Left lung (tissue), 10 donors: Measurements from ENCODE around the gene OSBPL2. TPM values are rescaled to one million over a fixed set of nuclear protein-coding genes. Genes with fewer than 3 reads are reported as not detected.

Source experiments
- ATAC-seq: fragments of 200-7000 bp; cut with Tn5 transposase; one replicate; pipeline ENCODE4 v1.9.1; 2020; ENCODE audit warnings: moderate library complexity
- DNase-seq, 4 donors: peaks; one replicate each; pipeline ENCODE4 v3.0.0-alpha.2; 2013 to 2020
- H3K27ac ChIP-seq, 2 donors: fragments of 200-600 bp; sonication (generic) in 1 of 2; one replicate each; pipeline versions ENCODE4 v1.5.0 to v1.8.0; 2020 to 2021
- H3K27me3 ChIP-seq, 2 donors: fragments of 200-600 bp; sonication (generic) in 1 of 2; one replicate each; pipeline versions ENCODE4 v1.5.0 to v1.8.0; 2020 to 2021
- H3K36me3 ChIP-seq, 2 donors: fragments of 200-600 bp; sonication (generic) in 1 of 2; one replicate each; pipeline versions ENCODE4 v1.5.0 to v1.8.0; 2020 to 2021
- H3K4me1 ChIP-seq, 2 donors: fragments of 200-600 bp; one replicate each; pipeline ENCODE4 v1.8.0; 2021
- H3K4me3 ChIP-seq, 2 donors: fragments of 200-600 bp; sonication (generic) in 1 of 2; one replicate each; pipeline versions ENCODE4 v1.5.0 to v1.8.0; 2020 to 2021; ENCODE audit warnings: mild to moderate bottlenecking in 1 of 2
- H3K9me3 ChIP-seq, 2 donors: fragments of 200-600 bp; sonication (generic) in 1 of 2; one replicate each; pipeline versions ENCODE4 v1.5.0 to v1.8.0; 2020 to 2021
- CTCF ChIP-seq, 2 donors: fragments of 200-600 bp; sonication (generic) in 1 of 2; IDR thresholded peaks; one replicate each; pipeline versions ENCODE4 v1.5.0 to v1.8.0; 2021; ENCODE audit warnings: antibody characterized with exemption in 2 of 2
- intact Hi-C, 2 donors: fragments of 100-400 bp; cut with DNase I; formaldehyde crosslinking; loops; one replicate each; pipeline versions ENCODE4 v1.11.2 to v1.14.2; 2022
- polyA plus RNA-seq, 6 donors: library from polyadenylated mRNA; unstranded; fragments of 120-200 nt; gene quantifications; one replicate each; pipeline ENCODE4 v1.2.1, GENCODE V29; 2013; ENCODE audit not compliant: insufficient read length in 6 of 6
- total RNA-seq, 2 donors: library from RNA; stranded (reverse); fragmentation: NEBNext Ultra II Directional; extraction: Animal tissue kit (Norgen Biotek cat#: 25700); gene quantifications; one replicate each; pipeline ENCODE4 v1.2.1, GENCODE V29; 2021
- donor health status: DM: no; HTN: yes; CAD: no.
- donor health status: DM: no; HTN: no; CAD: no.

Gene OSBPL2
- total and polyA plus RNA-seq, 8 donors, result 25.6 to 47.3 (median 32.4) TPM

- peaks cover 0 to 86% of the 10 kb centered on the region in 2 donors for H3K36me3 ChIP-seq
- H3K4me3 ChIP-seq, result no peak overlapping the region
- H3K27me3 ChIP-seq, result no peaks in the 10 kb centered on the region
- H3K4me1 ChIP-seq, result no peaks in the 10 kb centered on the region
- intact Hi-C loops, result no loop called here
- TF ChIP-seq CTCF (IDR thresholded peaks at IDR 0.05), result no peak
- DNase-seq (no peak), ATAC-seq (no peak)
- H3K27ac ChIP-seq, result no peak overlapping the region
- no peaks in the 10 kb centered on the region for H3K9me3 ChIP-seq
Observed at GRCh38 chr20:62276439-62276838, 38.1 kb downstream of the OSBPL2 start.

- no peak for DNase-seq
- no peaks in the 10 kb centered on the region for H3K27me3 ChIP-seq
- intact Hi-C loops, result no loop called here
- H3K36me3 ChIP-seq, result peaks cover 0 to 86% of the 10 kb centered on the region in 2 donors
- H3K4me1 ChIP-seq, result no peaks in the 10 kb centered on the region
- no peaks in the 10 kb centered on the region for H3K9me3 ChIP-seq
- H3K27ac ChIP-seq, result no peak overlapping the region
- no peak for ATAC-seq
- TF ChIP-seq CTCF (IDR thresholded peaks at IDR 0.05), result no peak
- H3K4me3 ChIP-seq, result no peak overlapping the region
Observed at GRCh38 chr20:62277253-62277652, 38.9 kb downstream of the OSBPL2 start.

GRCh38 chr20:62280303-62280702 is 42.0 kb downstream of the OSBPL2 start:
- H3K4me1 ChIP-seq, result no peaks in the 10 kb centered on the region
- H3K27me3 ChIP-seq, result no peaks in the 10 kb centered on the region
- no peaks in the 10 kb centered on the region for H3K9me3 ChIP-seq
- H3K4me3 ChIP-seq, result no peak overlapping the region
- TF ChIP-seq CTCF (IDR thresholded peaks at IDR 0.05), result no peak
- peaks cover 0 to 87% of the 10 kb centered on the region in 2 donors for H3K36me3 ChIP-seq
- no peak overlapping the region for H3K27ac ChIP-seq
- DNase-seq (no peak), ATAC-seq (no peak)
- intact Hi-C loops, result no loop called here

- ATAC-seq (peak; percentile 75), DNase-seq (peak in 1 of 4 donors; percentile 40)
- Histone ChIP-seq H3K4me3 (no peak overlapping the region), H3K36me3 (peaks cover 0 to 87% of the 10 kb centered on the region in 2 donors), H3K27ac (no peak overlapping the region), H3K9me3 (no peaks in the 10 kb centered on the region), H3K27me3 (no peaks in the 10 kb centered on the region), H3K4me1 (no peaks in the 10 kb centered on the region)
- no peak for TF ChIP-seq CTCF (IDR thresholded peaks at IDR 0.05)
- intact Hi-C loops, result no loop called here
Observed at GRCh38 chr20:62281161-62281933, 43.0 kb downstream of the OSBPL2 start.

GRCh38 chr20:62282103-62282502 is 43.8 kb downstream of the OSBPL2 start:
- Histone ChIP-seq H3K4me3 (no peak overlapping the region), H3K9me3 (no peaks in the 10 kb centered on the region), H3K4me1 (no peaks in the 10 kb centered on the region), H3K36me3 (peaks cover 0 to 92% of the 10 kb centered on the region in 2 donors), H3K27ac (no peak overlapping the region), H3K27me3 (no peaks in the 10 kb centered on the region)
- TF ChIP-seq CTCF (IDR thresholded peaks at IDR 0.05), result no peak
- intact Hi-C loops, result no loop called here
- DNase-seq, result no peak
- no peak for ATAC-seq
